ENCODE data around the gene NUCB1.
"Not testable (repeated sequence)": the region's sequence is repeated elsewhere in the genome, so short reads cannot be mapped to it uniquely, and the experiment has no call there.

Gene NUCB1

DNA sequence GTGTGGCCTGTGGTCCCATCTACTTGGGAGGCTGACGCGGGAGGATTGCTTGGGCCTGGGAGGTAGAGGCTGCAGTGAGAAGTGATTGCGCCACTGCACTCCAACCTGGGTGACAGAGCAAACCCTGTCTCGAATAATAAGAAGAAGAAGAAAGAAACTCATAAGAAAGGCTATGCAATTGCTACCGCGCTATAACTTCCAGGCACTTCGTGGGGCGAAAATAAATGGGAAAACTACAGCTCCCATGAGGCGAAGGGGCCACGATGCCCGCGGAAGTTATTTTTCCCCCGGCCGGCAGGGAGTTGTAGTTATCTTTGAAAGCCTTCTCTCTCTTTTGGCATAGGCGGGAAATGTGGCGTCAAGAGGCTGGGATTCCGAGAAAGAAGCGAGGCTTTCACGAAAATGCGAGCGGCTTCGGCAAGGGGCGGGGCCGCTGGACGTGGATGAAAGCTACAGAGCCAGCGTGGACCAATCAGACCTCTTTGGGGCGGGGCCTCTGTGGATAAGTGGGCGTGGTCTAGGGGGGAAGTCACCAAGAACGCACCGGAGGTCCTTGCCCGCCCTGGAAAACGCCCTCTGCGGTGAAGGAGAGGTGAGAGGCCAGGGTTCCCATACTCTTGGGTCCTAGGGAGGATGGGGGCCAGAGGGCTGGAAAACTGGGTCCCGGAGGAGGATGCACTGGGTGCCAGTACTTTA is at the start of gene NUCB1:
Gene NUCB1 (plus strand): TSS at position 532 of the 696 bp plus-strand sequence. CDS start 485 bp downstream, outside the sequence.
- DNase-seq = peak; percentile 88

DNA sequence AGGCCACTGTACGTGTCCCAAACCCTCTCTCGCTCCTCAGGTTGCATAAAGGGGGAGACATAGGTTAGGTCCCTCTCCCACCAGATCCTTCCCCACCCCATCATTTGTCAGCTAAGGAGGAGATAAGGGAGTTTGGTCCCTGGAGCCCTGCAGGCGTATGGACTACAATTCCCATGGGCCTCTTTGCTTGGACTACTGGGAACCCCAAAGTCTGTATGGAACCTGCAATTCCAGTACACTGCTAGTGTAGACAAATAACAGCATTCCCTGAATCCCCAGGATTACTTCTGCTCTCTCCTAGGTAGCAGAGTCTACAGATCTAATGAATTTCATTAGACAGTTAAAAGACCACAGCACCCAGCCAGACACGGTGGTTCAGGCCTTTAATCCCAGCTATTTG is 47.8 kb upstream of the NUCB1 start:
- no peak for DNase-seq

DNA sequence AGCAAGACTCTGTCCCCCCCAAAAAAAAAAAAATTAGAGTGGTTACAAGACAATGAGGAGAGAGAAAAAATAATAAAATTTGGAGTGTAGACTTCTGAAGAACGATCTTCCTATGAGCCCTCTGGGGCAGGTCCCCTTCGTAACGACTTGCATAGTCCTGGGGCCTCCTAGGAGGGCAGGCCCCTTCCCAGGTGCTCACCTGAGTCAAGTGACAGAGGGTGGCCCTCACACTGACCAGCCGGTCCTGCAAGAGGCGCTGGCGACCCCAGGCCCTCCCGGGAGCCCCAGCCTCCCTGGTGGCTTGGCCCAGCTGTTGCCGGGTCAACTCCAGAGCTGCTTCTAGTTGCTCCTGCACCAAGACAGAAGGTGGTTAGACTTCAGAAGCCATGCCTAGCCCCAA is 46.6 kb upstream of the NUCB1 start:
- no peak for DNase-seq

DNA sequence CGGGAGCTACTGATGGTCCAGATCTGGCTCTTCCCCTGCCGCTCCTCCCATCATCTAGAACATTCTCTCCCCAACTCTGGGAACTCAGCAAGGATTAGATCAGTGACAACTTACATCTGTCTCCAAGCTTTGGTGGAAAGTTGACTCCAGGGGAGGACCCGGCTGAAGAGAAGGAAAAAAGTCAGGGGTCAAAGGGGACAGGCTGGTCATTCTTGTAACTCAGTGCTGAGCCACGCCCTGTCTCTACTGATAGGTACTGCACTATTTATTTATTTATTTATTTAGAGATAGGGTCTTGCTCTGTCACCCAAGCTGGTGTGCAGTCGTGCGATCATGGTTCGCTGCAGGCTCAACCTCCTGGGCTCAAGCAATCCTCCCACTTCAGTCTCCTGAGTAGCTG is 46.0 kb upstream of the NUCB1 start:
- DNase-seq = no peak

DNA sequence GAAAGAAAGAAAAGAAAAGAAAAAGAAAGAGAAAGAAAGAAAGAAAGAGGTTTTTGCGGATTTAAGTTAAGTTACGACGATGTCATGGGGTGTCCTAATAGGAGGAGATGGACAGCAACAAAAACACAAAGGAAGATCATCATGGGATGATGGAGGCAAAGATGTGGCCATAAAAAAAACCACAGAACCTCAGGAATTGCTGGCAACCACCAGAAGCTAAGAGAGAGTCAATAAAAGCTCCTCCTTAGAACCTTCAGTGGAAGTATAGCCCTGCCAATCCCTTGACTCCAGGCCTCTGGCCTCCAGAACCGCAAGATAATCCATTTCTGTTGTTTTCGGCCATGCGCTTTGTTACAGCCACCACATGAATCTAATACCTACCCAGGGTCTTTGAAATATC is 43.2 kb upstream of the NUCB1 start:
- no peak for DNase-seq

DNA sequence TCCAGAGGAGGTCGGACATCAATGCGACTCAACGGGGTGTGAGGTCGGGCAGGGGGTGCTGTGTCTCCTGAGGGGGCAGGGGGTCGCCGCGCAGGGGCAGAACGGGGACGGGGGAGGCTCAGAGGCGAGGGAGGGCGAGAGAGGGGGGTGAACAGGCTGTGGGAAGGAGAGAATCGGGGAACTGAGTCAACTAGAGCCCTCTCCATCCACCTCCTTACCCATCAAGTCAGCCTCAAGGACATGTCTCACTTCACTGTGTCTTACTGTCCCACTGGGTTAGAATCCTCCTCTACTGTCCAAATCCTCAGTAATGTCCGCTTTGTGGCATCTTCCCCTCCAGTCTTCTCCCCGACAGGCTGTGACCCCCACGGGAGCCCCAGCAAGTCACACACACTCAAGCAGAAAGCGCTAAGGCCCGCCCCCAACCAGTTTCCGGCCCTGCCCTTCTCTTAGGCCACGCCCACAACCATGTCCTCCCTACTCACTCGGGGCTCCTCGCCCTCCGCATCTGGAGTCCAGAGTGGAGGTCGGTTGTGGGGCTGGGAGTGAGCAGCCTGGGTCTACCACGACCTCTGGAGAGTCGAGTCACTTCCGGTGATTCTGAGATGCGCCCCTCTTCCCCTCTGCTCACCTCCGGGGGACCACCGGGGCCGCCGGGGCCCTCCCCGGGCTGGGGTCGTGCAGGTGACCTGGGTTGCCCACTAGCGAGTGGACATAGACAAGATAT is 41.0 kb upstream of the NUCB1 start:
- DNase-seq = no peak

DNA sequence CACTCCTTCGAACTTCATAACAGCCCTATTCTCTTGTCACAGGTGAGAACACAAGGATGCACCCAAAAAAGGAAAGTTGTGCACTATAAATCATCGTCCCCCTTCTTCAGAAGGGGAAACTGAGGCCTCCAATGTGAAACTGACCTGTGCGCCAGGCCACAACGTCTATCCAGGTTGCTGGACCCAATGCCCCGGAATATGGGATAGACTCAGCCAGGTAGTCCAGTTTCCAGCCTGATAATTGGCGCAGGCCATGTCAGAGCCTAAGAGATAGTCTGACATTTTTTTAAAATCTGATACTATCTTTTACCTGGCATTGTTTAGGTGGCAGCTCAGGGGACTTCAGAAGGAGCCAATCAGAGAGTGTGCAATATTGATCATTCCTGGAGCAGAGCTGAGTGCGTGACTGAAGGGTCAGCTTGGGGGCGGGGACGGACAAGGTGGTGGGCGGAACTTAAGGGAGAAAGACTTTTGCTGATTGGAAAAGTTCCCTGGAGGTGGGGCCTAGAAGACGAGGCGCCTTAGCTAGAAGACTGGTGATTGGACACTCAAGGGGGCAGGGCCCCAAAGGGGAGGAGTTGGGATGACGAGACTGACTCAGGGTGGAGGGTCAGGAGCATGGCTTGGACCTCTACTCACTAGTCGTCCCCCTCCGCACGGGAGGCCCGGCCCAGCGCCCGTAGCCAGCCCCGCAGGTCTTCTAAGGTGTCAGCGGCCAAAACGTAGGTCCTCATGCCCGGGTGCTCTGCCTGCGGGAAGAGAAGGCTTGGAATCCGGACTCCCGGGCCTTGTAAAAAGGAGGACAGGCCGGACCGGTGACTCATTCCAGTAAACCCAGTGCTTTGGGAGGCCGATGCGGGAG is 40.2 kb upstream of the NUCB1 start:
- no peak for DNase-seq

DNA sequence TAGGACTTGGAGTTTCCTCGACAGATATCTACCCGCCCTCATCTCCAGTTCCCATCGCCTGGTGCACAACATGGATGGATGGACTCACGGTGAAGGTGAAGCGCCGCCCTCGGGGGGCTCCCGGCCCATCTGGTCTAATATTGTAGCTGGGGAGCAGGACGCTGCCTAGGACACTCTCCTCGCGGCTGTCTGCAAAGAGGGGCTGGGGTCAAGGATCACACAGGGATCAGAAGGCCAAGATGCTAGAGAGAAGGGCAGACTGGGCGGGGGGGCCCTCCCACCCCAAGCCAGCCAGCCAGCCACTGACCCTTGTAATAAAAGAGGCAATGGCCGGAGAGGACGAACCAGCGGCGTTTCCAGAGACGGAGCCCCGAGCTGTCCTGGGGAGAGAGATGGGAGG is 38.8 kb upstream of the NUCB1 start:
- DNase-seq = no peak

DNA sequence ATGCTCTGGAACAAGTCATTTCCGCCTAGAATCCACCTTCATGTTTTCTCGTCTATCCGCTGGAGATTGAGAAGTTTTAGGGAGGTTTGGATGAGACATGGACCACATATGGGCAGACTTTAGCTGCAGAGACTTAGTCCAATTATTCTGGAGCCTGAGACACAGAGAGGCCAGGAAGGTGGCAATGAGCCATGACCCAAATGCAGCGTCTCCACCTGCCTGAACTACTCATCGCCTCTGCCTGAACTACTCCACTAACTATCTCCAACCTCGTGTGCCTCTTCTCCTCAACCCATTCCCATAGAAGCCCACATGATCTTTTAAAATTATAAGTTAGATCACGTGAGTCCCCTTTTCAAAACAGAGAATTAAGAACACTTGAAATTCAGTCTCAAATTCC is 37.3 kb upstream of the NUCB1 start:
- no peak for DNase-seq

DNA sequence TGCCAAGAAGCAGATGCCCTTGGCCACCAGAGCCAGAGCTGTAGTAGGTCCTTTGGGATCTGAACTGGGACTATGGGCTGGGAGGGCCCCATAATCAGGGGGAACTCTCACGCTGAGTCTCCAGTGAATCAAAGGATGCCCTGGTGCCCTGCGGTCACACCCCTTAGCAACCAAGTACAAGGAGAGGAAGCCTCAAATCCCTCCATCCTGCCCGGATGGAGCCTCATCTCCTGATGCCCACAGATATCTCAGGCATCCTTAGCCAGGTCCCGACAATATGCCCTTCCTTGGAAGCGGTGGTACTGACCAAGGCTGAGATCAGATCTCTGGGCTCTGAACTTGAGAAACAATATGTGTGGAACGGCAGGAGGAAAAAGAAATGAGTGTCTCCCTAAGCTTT is 33.4 kb upstream of the NUCB1 start:
- no peak for DNase-seq

DNA sequence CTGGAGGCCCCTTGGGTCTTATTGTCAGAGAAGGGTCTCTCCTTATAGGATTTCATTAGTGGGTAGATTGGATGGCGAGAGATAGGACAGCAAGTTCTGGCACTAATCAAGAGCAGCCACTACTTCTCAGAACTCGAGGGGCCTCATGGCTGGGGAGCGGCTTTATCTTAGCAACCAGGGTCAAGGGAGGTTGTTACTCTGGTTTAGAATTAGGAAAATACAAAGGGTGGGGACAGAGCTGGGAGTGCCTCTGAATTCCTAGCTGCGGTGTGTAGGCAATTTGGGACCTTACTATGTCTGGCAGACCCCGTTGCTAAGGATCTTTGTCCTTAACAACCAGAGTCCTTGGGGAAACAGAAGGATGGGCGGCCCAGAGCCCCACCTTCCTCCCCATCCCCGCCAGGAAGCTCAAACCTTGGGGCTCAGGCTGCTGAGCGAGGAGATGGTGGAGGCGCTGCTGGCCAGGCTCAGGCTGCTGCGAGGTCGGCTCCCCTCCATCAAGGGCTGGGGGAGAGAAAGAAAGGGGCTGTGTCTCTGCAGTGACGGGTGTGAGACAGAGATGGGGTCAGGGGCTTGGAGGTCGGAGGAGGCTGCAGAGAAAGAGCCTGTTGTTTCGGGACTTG is 32.9 kb upstream of the NUCB1 start:
- no peak for DNase-seq

DNA sequence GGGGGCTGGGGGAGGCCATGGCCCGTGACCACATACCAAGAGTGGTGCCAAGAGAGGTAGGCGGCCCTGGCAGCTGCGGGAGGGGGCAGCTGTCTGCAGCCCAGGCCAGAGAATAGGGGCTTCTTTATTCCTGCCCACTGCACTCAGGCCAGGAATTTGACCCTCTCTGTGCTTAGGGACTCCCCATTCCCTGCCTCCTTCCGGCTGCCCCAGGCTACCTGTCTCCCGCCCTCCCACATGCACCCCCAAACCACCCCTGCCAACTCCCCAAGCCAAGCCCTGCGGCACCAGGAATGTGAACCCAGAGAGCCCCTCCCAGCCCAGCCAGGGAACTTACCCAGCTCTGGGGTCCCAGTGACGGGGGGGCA is 32.4 kb upstream of the NUCB1 start:
- no peak for DNase-seq

DNA sequence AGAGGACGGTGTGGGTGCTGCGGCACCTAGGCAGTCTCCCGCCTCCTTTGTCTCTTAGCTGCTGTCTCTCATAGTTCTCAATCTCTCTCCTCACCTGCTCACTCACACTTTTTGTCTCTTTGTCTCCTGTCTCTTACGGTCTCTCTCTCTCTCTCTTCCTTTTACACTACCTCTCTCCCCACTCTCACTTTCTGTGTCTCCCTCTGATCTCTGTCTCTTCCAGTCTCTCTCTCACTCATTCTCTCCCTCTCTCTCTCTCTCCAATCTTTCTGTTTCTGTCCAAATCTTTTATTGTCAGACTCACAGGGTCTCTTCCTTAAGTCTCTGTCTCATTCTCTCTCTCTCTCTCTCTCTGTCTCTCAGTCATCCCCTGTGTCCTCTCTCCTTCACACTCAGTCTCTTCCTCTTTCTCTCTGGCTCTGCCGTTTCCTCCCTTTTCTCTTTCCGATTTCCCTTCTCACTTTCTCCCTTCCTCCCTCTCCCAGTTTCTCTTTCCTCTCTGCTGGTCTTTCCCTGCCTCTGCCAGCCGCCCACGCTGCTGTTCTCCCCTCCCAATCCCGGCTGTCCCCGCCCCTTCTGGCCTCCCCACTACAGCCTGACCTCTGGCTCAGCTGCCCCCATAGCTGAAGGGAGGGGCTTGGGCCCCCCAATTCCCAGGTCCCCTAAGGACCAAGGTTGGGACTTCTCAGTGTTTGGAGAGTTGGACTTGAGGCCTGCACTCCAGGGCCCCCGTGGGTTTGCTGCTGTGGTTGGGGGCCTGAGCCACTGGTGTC is 31.8 kb upstream of the NUCB1 start, which contains the start of gene PLEKHA4:
Gene PLEKHA4 (minus strand): TSS at position 504 of the 773 bp plus-strand sequence. CDS start 997 bp downstream, outside the sequence.
- DNase-seq = no peak

DNA sequence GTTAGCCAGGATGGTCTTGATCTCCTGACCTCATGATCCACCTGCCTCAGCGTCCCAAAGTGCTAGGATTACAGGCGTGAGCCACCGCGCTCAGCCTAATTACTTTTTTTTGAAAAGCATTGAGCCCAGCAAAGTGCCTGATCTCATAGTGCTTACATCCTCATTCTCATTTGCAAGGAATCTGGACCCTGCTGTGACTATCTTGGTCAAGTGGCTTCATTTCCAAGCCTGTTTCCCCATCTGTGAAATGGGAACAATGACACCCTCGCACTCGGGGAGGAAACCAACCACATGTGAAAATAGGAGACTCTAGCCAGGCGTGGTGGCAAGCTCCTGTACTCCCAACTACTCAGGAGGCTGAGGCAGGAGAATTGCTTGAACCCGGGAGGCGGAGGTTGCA is 30.1 kb upstream of the NUCB1 start:
- no peak for DNase-seq

DNA sequence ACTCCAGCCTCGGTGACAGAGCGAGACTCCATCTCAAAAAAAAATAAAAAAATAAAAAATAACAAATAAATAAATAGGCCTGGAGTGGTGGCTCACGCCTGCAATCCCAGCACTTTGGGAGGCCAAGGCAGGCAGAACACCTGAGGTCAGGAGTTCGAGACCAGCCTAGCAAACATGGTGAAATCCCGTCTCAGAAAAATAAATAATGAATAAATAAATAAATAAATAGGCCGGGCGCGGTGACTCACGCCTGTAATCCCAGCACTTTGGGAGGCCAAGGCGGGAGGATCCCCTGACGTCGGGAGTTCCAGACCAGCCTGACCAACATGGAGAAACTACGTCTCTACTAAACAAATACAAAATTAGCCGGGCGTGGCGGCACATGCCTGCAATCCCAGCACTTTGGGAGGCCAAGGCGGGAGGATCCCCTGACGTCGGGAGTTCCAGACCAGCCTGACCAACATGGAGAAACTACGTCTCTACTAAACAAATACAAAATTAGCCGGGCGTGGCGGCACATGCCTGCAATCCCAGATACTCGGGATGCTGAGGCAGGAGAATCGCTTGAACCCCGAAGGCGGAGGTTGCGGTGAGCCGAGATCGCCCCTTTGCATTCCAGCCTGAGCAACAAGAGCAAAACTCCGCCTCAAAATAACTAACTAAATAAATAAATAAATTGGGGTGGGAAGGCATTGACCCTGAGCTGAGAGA is 28.5 kb upstream of the NUCB1 start:
- not testable (repeated sequence) for DNase-seq

DNA sequence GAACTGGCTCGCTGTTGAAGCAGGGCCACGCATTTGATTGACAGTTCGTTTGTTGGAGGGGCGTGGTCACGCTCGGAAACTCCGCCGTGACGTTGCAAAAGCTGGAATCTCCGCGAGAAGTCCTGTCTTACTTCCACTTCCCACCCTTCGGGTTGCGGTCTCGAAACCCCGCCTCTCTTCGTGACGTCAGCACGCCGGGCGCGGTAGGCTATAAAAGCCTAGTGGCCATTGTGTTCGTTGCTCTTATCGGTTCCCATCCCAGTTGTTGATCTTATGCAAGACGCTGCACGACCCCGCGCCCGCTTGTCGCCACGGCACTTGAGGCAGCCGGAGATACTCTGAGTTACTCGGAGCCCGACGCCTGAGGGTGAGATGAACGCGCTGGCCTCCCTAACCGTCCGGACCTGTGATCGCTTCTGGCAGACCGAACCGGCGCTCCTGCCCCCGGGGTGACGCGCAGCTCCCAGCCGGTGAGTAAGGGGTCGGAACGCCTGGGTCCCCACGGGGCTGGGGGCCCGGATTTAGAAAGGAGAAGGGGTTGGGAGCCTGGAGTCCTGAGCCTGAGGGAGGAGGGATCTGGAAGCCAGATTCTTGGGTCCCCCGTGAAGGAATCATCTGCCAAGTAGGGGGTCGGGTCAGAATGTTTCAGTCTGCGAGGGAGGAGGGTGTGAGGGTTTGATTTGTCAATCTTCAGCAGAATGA is 27.8 kb upstream of the NUCB1 start, which contains the start of gene PPP1R15A:
Gene PPP1R15A (plus strand): TSS at position 240 of the 702 bp plus-strand sequence. CDS start 813 bp downstream, outside the sequence.
- peak; percentile 73 for DNase-seq

DNA sequence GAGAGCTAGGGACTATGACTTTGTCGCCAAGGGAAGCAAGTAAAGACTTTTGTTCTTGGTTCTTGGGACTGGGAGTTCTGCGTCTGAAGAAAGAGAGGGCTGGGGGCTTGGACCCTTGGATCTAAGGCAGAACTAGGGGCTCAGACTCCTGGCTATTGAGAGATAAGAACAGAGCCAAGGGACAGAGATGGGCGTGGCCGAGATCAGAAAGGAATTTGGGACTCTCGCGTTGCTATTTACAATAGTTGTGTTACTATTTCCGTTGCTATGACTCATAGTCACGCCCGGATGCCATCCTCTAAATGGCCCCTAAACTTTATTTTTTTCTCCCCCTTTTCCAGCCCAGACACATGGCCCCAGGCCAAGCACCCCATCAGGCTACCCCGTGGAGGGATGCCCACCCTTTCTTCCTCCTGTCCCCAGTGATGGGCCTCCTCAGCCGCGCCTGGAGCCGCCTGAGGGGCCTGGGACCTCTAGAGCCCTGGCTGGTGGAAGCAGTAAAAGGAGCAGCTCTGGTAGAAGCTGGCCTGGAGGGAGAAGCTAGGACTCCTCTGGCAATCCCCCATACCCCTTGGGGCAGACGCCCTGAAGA is 27.1 kb upstream of the NUCB1 start:
- peak; percentile 67 for DNase-seq

DNA sequence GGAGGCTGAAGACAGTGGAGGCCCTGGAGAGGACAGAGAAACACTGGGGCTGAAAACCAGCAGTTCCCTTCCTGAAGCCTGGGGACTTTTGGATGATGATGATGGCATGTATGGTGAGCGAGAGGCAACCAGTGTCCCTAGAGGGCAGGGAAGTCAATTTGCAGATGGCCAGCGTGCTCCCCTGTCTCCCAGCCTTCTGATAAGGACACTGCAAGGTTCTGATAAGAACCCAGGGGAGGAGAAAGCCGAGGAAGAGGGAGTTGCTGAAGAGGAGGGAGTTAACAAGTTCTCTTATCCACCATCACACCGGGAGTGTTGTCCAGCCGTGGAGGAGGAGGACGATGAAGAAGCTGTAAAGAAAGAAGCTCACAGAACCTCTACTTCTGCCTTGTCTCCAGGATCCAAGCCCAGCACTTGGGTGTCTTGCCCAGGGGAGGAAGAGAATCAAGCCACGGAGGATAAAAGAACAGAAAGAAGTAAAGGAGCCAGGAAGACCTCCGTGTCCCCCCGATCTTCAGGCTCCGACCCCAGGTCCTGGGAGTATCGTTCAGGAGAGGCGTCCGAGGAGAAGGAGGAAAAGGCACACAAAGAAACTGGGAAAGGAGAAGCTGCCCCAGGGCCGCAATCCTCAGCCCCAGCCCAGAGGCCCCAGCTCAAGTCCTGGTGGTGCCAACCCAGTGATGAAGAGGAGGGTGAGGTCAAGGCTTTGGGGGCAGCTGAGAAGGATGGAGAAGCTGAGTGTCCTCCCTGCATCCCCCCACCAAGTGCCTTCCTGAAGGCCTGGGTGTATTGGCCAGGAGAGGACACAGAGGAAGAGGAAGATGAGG is 26.4 kb upstream of the NUCB1 start:
- DNase-seq = no peak

All from SIG-M5 (cell line).